ENCODE measurements around the gene TVP23C. TPM values are rescaled to one million over a fixed set of nuclear protein-coding genes. Genes with fewer than 3 reads are reported as not detected.

Gene TVP23C
- total and polyA plus RNA-seq, 2 experiments from 2014 or later: 10.4 to 31.7 TPM

- no peak for TF ChIP-seq ZNF462 (CRISPR knock-in tag; IDR thresholded peaks at IDR 0.05)
- TF ChIP-seq ZNF114 (CRISPR knock-in tag; IDR thresholded peaks at IDR 0.05): no peak
- no peak for TF ChIP-seq ETS1 (IDR thresholded peaks at IDR 0.05)
- TF ChIP-seq EZH2 (IDR thresholded peaks at IDR 0.05; ENCODE audit: low read depth, unreplicated experiment): no peak
- no peak for TF ChIP-seq JUNB (IDR thresholded peaks at IDR 0.05; ENCODE audit: unreplicated experiment)
- TF ChIP-seq POLR2AphosphoS5 (IDR thresholded peaks at IDR 0.05; ENCODE audit: low read depth): no peak
- TF ChIP-seq EZH2phosphoT487 (IDR thresholded peaks at IDR 0.05; ENCODE audit: unreplicated experiment): no peak
- TF ChIP-seq NANOG (IDR thresholded peaks at IDR 0.05; ENCODE audit: borderline replicate concordance): no peak
- TF ChIP-seq STAT1 (IDR thresholded peaks at IDR 0.05; ENCODE audit: unreplicated experiment): no peak
Measured at GRCh38 chr17:15514469-15514868, 48.8 kb downstream of the TVP23C start (continued).

- Histone ChIP-seq H3K9me2 (ENCODE audit: insufficient read depth) (no peaks in the 10 kb centered on the region), H3K36me3 (ENCODE audit: insufficient read depth) (peaks cover 6% of the 10 kb centered on the region; the same call in 1 of the 2 replicates), H3K4me3 (no peak overlapping the region), H2AFZ (no peak overlapping the region), H3K27me3 (ENCODE audit: insufficient read depth) (no peaks in the 10 kb centered on the region), H4K20me1 (replicated peaks; ENCODE audit: insufficient read depth) (peaks cover 5% of the 10 kb centered on the region; the same call in 1 of the 2 replicates), H3K79me2 (replicated peaks; ENCODE audit: insufficient read depth) (no peaks in the 10 kb centered on the region), H3K27ac (ENCODE audit: low read depth) (no peak overlapping the region), H3K4me1 (ENCODE audit: insufficient read depth) (no peaks in the 10 kb centered on the region), H3K4me2 (no peak overlapping the region), H3F3A (replicated peaks; ENCODE audit: low read depth) (no peaks in the 10 kb centered on the region)
- H3K36me3 Mint-ChIP-seq (ENCODE audit: low read depth): peaks cover 34% of the 10 kb centered on the region
- ATAC-seq (no peak), DNase-seq (ENCODE audit: low spot score) (no peak)
- H3K9me3 Mint-ChIP-seq: no peaks in the 10 kb centered on the region; the same call in 2 of the 3 replicates
- H3K4me1 Mint-ChIP-seq: no peaks in the 10 kb centered on the region; the same call in 2 of the 3 replicates
- H3K27ac Mint-ChIP-seq: no peak overlapping the region
- no peak overlapping the region for H3K4me3 Mint-ChIP-seq
- H3K27me3 Mint-ChIP-seq (ENCODE audit: insufficient read depth, low read depth, poor library complexity): no peaks in the 10 kb centered on the region
- TF ChIP-seq EZH2phosphoT487 (IDR thresholded peaks at IDR 0.05; ENCODE audit: unreplicated experiment): no peak
- TF ChIP-seq ZNF462 (CRISPR knock-in tag; IDR thresholded peaks at IDR 0.05): no peak
Measured at GRCh38 chr17:15513856-15514459, 49.3 kb downstream of the TVP23C start.
